22Rv1 (cell line): ENCODE results near the gene ARL15.

ENCODE experiments used
- CTCF ChIP-seq: fragments of 450-650 bp; IDR thresholded peaks from 2 replicates; pipeline ENCODE4 v1.5.1; 2017; ENCODE audit warnings: mild to moderate bottlenecking
- ZFX ChIP-seq: fragments of 450-650 bp; IDR thresholded peaks from 2 replicates; pipeline ENCODE4 v1.6.1; 2017; ENCODE audit warnings: antibody characterized with exemption, borderline replicate concordance

GRCh38 chr5:54222336-54222735 is 88.0 kb downstream of the ARL15 start:
- TF ChIP-seq CTCF (no peak), ZFX (no peak)
